Measurements from ENCODE around the gene KDM8. TPM values are rescaled to one million over a fixed set of nuclear protein-coding genes. Genes with fewer than 3 reads are reported as not detected.

Gene KDM8
- total RNA-seq, 2 experiments from 2014 or later: 11.3 to 13.9 TPM

DNA sequence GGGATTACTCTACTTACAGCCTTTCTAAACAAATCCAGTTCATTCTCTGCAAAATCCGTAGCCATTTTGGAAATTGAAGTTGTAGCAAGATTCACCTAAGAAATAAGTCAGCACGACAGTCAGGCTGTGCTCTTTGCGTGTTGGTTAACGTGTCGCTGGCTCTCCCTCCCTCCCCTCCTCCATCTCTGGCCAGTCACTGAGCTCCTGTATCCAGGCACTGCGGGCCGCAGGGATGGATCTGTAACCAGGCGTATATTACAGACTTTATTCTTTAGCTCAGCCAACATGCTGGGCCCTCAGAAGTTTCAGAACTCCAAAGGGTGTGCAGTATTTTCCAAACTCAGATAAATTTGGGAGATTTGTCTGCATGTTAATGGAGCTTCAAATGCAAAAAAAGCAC lies 30.8 kb downstream of the KDM8 start:
- Mint-ChIP-seq H3K27ac (peak overlapping the region; percentile 98), H3K27me3 (ENCODE audit: low read depth) (no peaks in the 10 kb centered on the region), H3K4me3 (no peak overlapping the region), H3K4me1 (ENCODE audit: low read depth) (peaks cover 92% of the 10 kb centered on the region), H3K9me3 (no peaks in the 10 kb centered on the region), H3K36me3 (ENCODE audit: low read depth) (peaks cover 32% of the 10 kb centered on the region)
- DNase-seq: no peak
- intact Hi-C loops (cut with micrococcal nuclease): no loop called here
- CTCF ChIA-PET: interaction anchor here (0.7 to 7.3 kb wide), 28 partner anchors 9 to 188 kb away, joined by 3 to 132 read pairs (median 8); partner anchors contain the start of gene KDM8

DNA sequence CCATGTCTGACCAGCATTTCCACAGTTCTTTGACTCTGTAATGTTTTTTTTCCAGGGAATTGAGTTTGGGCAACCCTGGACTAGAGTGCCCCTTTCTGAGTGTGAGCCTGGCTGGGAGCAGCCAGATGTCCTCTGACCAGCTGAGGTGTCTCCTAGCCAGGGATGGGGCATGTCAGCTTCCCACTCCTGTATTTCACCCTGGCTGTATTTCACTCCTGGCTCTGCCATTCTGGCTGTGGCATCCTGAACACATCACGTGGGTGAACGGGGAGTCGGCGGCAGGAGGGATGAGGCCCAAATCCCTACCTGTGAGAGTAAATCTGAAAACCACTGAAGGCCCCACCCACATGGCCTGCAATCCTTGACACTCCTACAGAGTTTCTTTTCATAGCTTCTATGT lies 31.3 kb downstream of the KDM8 start:
- Mint-ChIP-seq H3K4me3 (no peak overlapping the region), H3K27me3 (ENCODE audit: low read depth) (no peaks in the 10 kb centered on the region), H3K27ac (peak overlapping the region; percentile 98), H3K36me3 (ENCODE audit: low read depth) (peaks cover 31% of the 10 kb centered on the region), H3K9me3 (no peaks in the 10 kb centered on the region), H3K4me1 (ENCODE audit: low read depth) (peaks cover 94% of the 10 kb centered on the region)
- intact Hi-C loops (cut with micrococcal nuclease): loop anchor here (1.0 kb wide), 6 partner anchors 50 to 223 kb away; no protein-coding TSS in a partner anchor
- no peak for DNase-seq
- CTCF ChIA-PET: interaction anchor here (0.7 to 7.3 kb wide), 34 partner anchors 9 to 187 kb away, joined by 3 to 132 read pairs (median 7); partner anchors contain the start of genes KDM8 and NSMCE1

DNA sequence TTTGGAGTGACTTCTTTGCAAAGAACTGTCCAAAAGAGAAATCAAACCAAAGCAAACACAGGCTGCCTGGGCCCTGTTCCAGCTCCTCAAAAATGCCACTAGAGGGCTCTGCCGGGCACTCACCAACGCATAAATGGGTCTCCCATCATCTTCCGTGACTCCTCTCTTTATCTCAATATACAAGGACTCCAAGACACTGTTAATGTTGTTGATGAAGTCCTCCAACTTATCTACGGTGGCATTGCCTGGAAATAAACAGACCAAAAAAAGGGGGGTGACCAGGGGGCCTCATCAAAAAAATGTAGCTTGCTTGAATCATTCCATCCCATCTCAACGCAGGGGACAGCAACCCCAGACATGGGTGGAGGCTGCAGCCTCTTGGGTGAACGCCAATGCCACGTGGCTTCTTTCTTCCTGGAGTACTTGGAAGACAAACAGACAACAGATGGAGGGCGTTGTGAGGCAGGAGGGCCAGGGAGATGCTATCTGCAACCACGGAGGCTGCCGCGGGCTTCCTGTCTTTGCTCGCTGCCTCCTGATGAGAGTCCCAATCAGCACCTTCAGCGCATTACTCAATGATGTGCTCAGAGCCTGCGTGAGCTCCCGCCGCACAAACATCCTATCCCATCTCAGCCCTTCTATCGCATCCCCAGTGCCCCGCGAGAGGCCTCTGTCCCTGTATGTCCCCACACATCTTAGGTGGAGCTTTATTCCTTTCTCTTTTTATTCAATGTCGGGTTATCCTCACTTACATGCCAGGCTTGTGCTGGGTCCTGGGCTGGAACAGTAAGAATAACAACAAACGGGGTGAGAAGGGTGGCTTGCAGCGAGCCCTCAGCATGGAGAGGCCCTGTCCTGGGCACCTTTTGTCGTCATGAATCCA lies 32.0 kb downstream of the KDM8 start:
- CTCF ChIA-PET: interaction anchor here (0.6 to 7.3 kb wide), 35 partner anchors 8 to 172 kb away, joined by 3 to 132 read pairs (median 7); partner anchors contain the start of genes KDM8 and NSMCE1
- Mint-ChIP-seq H3K4me3 (peak overlapping the region; percentile 65), H3K27ac (peak overlapping the region; percentile 98), H3K27me3 (ENCODE audit: low read depth) (no peaks in the 10 kb centered on the region), H3K4me1 (ENCODE audit: low read depth) (peaks cover 98% of the 10 kb centered on the region), H3K9me3 (no peaks in the 10 kb centered on the region), H3K36me3 (ENCODE audit: low read depth) (peaks cover 31% of the 10 kb centered on the region)
- intact Hi-C loops (cut with micrococcal nuclease): loop anchor here (1.0 kb wide), 6 partner anchors 49 to 222 kb away; no protein-coding TSS in a partner anchor
- peak; percentile 89 for DNase-seq

DNA sequence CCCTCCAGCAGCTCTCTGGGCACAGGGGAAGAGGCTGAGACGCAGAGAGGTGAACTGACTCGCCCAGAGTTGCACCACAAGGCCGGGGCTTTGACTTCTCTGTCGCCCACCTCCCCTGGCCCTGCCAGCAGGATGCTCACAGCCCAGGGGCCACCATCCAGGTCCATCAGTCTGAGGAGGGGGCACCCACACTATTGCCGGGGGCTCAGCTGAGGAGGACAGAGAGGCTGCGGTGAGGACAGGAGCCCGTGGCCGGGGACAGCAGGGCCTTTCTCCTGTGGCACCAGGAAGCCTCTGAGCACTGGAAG lies 32.6 kb downstream of the KDM8 start:
- intact Hi-C loops (cut with micrococcal nuclease): loop anchor here (1.0 to 2.0 kb wide), 7 partner anchors 39 to 221 kb away; no protein-coding TSS in a partner anchor
- peaks cover 28% of the 10 kb centered on the region for H3K36me3 Mint-ChIP-seq (ENCODE audit: low read depth)
- DNase-seq: no peak
- peak overlapping the region; percentile 65 for H3K4me3 Mint-ChIP-seq
- H3K27me3 Mint-ChIP-seq (ENCODE audit: low read depth): no peaks in the 10 kb centered on the region
- H3K9me3 Mint-ChIP-seq: no peaks in the 10 kb centered on the region
- peaks cover 93% of the 10 kb centered on the region for H3K4me1 Mint-ChIP-seq (ENCODE audit: low read depth)
- peak overlapping the region; percentile 98 for H3K27ac Mint-ChIP-seq
- CTCF ChIA-PET: interaction anchor here (0.9 to 7.3 kb wide), 21 partner anchors 10 to 169 kb away, joined by 3 to 132 read pairs (median 10); no protein-coding TSS in a partner anchor

DNA sequence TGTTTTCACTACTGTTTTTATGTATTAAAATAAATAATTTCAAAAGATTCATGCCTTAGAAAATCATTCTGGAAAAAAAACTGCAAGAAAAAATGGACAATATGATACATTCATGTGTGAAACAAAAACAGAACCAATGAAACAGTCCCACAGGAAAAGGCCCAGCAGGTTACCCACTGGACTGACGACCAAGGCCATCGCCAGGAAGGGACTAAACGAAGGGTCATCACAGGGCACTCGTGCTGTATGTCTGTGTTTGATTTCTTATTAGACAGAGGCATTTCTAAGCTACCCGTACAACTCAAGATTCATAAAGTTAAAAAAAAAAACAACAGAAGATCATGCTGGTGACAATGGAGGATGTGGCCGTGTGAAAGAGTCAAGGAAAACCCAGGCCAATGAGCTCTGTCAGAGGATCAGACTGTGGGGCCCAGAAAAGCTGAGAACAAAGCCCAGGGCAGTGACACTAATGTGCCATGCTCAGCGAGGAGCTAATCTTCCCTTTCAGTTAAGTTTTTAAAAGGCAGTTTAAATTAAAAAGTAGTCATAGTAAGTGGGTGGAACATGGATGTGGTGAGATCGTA lies 33.4 kb downstream of the KDM8 start:
- Mint-ChIP-seq H3K4me1 (ENCODE audit: low read depth) (peaks cover 88% of the 10 kb centered on the region), H3K27ac (peak overlapping the region; percentile 98), H3K4me3 (peak overlapping the region; percentile 66), H3K27me3 (ENCODE audit: low read depth) (no peaks in the 10 kb centered on the region), H3K36me3 (ENCODE audit: low read depth) (peaks cover 20% of the 10 kb centered on the region), H3K9me3 (no peaks in the 10 kb centered on the region)
- DNase-seq: no peak
- CTCF ChIA-PET: interaction anchor here (0.6 to 7.3 kb wide), 15 partner anchors 13 to 168 kb away, joined by 3 to 132 read pairs (median 4); no protein-coding TSS in a partner anchor
- intact Hi-C loops (cut with micrococcal nuclease): loop anchor here (1.0 to 2.0 kb wide), 9 partner anchors 10 to 214 kb away; partner anchors contain the start of gene KDM8

DNA sequence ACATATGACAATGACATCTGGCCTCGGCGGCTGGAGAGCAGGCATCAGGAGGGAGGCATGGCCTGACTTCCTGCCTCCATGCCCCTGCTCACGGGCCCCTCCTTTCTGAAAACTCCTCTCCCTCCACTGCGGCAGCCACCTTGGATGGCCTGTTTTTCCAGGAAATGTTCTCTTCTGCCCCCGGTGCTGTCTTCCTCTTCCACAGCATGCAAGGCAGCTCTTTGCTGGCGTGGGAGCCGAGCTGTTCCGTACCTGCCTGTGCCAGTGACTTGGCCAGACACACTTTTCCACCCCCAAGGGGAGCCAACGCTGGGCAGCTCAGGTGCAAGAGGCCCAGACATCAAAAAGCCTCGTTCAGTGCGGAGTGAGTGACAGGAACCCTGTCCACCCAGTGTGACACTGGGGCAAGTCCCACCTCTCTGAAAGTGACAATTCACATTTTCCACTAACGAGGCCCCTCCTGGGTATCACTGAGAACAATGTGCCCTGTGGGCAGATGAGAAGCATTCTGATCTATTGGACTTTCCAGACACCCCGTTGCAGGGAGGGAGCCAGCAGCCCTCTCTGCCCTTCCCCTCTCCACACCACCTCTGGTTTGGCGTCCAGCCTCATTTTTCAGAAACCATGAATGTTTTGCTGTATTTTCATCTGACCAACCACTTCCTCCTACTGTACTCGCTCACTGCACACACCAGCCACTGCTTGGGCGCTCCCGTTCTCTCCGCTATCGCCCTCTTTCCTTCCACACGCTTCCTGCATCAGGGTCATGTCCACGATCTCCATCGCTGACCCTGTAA lies 34.1 kb downstream of the KDM8 start:
- H3K27me3 Mint-ChIP-seq (ENCODE audit: low read depth): no peaks in the 10 kb centered on the region
- peaks cover 13% of the 10 kb centered on the region for H3K36me3 Mint-ChIP-seq (ENCODE audit: low read depth)

DNA sequence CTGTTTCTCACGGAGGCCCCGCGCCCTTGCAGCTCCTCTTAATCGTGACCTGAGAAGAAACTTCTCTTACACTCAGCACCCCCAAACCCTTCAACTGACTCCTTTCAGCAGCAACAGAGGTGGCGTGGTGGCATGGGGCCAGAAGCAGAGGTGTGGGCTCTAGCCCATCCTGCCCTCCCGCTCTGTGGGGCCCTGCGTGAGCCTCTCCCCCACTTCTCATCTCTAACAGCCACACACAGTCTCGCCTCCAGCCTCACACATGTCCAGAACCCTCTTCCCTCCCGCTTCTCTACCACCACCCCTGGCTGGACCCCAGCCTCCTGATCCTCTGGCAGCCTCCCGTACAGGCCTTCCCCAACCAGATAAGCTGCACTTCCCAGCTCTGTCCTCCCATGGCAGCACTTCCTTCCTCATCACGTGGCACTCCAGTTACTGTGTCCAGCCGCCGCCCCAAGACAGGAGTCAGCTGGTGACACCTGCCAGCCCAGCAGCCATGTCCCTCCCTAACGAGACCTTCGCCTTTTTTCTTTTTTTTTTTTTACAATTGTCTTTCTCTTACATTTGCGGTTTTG lies 34.8 kb downstream of the KDM8 start:
- peak overlapping the region; percentile 66 for H3K4me3 Mint-ChIP-seq
- H3K27me3 Mint-ChIP-seq (ENCODE audit: low read depth): no peaks in the 10 kb centered on the region
- intact Hi-C loops (cut with micrococcal nuclease): no loop called here
- peaks cover 7% of the 10 kb centered on the region for H3K36me3 Mint-ChIP-seq (ENCODE audit: low read depth)
- peak overlapping the region; percentile 98 for H3K27ac Mint-ChIP-seq
- no peaks in the 10 kb centered on the region for H3K9me3 Mint-ChIP-seq
- CTCF ChIA-PET: interaction anchor here (1.0 to 7.3 kb wide), 7 partner anchors 12 to 133 kb away, joined by 3 to 132 read pairs (median 38); no protein-coding TSS in a partner anchor
- peak; percentile 54 for DNase-seq
- peaks cover 87% of the 10 kb centered on the region for H3K4me1 Mint-ChIP-seq (ENCODE audit: low read depth)

More for the DNA sequence above, 34.1 kb downstream of the KDM8 start:
- intact Hi-C loops (cut with micrococcal nuclease): loop anchor here (1.0 to 2.0 kb wide), 9 partner anchors 9 to 213 kb away; partner anchors contain the start of gene KDM8
- H3K27ac Mint-ChIP-seq: peak overlapping the region; percentile 98
- H3K4me3 Mint-ChIP-seq: peak overlapping the region; percentile 66
- peaks cover 87% of the 10 kb centered on the region for H3K4me1 Mint-ChIP-seq (ENCODE audit: low read depth)
- H3K9me3 Mint-ChIP-seq: no peaks in the 10 kb centered on the region
- peak; percentile 89 for DNase-seq
- CTCF ChIA-PET: interaction anchor here (0.6 to 7.3 kb wide), 13 partner anchors 12 to 167 kb away, joined by 3 to 132 read pairs (median 4); no protein-coding TSS in a partner anchor

DNA sequence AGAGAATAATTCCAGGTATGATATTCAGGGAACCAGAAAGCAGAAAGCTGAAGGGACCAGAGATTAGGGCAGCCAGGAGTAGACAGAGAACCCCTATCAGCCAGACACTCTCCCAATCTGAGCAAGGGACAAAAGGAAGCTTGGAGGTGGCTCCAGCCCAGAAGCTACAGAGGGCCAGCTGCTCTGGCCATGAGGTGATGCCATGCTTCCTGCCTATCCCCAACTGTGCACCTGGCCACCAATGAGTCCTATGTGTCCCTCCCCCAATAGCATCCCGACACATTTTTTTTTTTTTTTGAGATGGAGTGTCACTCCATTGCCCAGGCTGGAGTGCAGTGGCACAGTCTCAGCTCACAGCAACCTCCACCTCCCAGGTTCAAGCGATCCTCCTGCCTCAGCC lies 35.3 kb downstream of the KDM8 start:
- no peak for DNase-seq
- no peaks in the 10 kb centered on the region for H3K9me3 Mint-ChIP-seq
- H3K27me3 Mint-ChIP-seq (ENCODE audit: low read depth): no peaks in the 10 kb centered on the region
- CTCF ChIA-PET: interaction anchor here (0.6 to 7.3 kb wide), 5 partner anchors 11 to 132 kb away, joined by 3 to 132 read pairs (median 3); no protein-coding TSS in a partner anchor
- peaks cover 6% of the 10 kb centered on the region for H3K36me3 Mint-ChIP-seq (ENCODE audit: low read depth)
- H3K4me3 Mint-ChIP-seq: peak overlapping the region; percentile 66
- intact Hi-C loops (cut with micrococcal nuclease): no loop called here
- peak overlapping the region; percentile 98 for H3K27ac Mint-ChIP-seq
- peaks cover 86% of the 10 kb centered on the region for H3K4me1 Mint-ChIP-seq (ENCODE audit: low read depth)

DNA sequence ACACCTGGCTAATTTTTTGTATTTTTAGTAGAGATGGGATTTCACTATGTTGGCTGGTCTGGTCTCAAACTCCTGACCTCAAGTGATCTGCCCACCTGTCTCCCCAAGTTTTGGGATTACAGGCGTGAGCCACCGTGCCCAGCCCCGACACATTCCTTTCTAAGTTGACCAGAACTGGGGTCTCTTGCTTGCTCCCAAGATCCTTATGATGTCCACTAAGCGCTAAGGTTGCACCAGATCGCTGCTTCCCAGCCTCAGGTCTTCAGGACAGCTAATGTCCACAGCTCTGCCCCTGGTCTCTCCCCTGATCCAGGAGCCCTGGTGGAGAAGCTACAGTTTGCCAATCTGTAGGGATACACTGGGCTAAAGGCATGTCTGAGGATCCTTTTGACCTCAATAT lies 35.7 kb downstream of the KDM8 start:
- no peaks in the 10 kb centered on the region for H3K9me3 Mint-ChIP-seq
- H3K27me3 Mint-ChIP-seq (ENCODE audit: low read depth): no peaks in the 10 kb centered on the region
- peaks cover 3% of the 10 kb centered on the region for H3K36me3 Mint-ChIP-seq (ENCODE audit: low read depth)
- intact Hi-C loops (cut with micrococcal nuclease): no loop called here
- CTCF ChIA-PET: interaction anchor here (0.6 to 7.3 kb wide), 5 partner anchors 34 to 132 kb away, joined by 3 to 132 read pairs (median 3); no protein-coding TSS in a partner anchor
- peaks cover 86% of the 10 kb centered on the region for H3K4me1 Mint-ChIP-seq (ENCODE audit: low read depth)
- H3K4me3 Mint-ChIP-seq: no peak overlapping the region
- DNase-seq: no peak
- H3K27ac Mint-ChIP-seq: peak overlapping the region; percentile 98

DNA sequence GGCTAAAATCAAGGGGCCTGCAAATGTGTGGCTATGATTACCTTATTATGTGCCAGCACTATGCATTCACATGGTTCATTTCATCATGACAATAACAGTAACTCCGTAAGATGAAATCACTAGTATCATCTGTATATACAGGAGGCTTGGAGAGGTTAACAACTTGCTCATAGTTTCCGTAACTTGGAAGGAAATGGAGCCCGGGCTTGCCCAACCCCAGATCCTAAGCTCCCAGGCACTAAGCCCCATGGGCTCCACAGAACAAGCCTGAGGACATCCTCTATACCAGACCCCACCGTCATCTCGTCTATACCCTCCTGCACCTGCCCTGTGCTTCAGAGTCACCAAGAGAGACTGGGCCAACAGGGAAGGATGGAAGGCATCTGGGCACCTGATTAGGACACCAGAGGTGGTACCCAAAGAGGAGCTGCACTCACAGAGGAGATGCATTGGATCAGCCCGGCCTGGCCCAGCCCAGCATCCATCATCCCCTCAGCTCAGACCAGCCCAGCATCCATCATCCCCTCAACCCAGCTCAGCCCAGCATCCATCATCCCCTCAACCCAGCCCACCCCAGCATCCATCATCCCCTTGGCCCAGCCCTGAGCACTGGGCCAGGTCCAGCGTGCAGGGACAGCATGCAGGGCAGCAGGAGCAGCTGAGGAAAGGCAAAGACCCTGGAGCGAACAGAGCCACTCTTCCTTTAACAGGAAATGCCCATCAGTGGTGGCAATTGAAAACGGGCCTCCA lies 36.8 kb downstream of the KDM8 start:
- CTCF ChIA-PET: interaction anchor here (0.5 to 7.3 kb wide), 5 partner anchors 10 to 131 kb away, joined by 3 to 132 read pairs (median 3); no protein-coding TSS in a partner anchor
- H3K27ac Mint-ChIP-seq: peak overlapping the region; percentile 11
- intact Hi-C loops (cut with micrococcal nuclease): no loop called here
- H3K9me3 Mint-ChIP-seq: no peaks in the 10 kb centered on the region
- H3K27me3 Mint-ChIP-seq (ENCODE audit: low read depth): no peaks in the 10 kb centered on the region
- no peak for DNase-seq
- H3K4me3 Mint-ChIP-seq: no peak overlapping the region
- H3K4me1 Mint-ChIP-seq (ENCODE audit: low read depth): peaks cover 86% of the 10 kb centered on the region
- H3K36me3 Mint-ChIP-seq (ENCODE audit: low read depth): peaks cover 2% of the 10 kb centered on the region
